ENCODE data around the gene TNF. TPM values are rescaled to one million over a fixed set of nuclear protein-coding genes. Genes with fewer than 3 reads are reported as not detected.

TNF gene
- total and polyA plus RNA-seq, 2 of the 13 experiments (the other 11 are each of a cell fraction or from before 2014, with no cell fraction given), result not detected

GRCh38 chr6:31620586-31621319 is 45.4 kb downstream of the TNF start, which contains the start of gene PRRC2A (continued):
- no peak for TF ChIP-seq ZNF354B (CRISPR knock-in tag; IDR thresholded peaks at IDR 0.05)
- TF ChIP-seq PHF20 (CRISPR knock-in tag; IDR thresholded peaks at IDR 0.05), result no peak; the same call in 1 of the 2 replicates
- no peak for TF ChIP-seq NR2F1 (CRISPR knock-in tag; IDR thresholded peaks at IDR 0.05)
- peak; percentile 54; the same call in 1 of the 2 replicates for TF ChIP-seq SAFB2 (CRISPR knock-in tag; IDR thresholded peaks at IDR 0.05; ENCODE audit: borderline replicate concordance, low read depth)
- peak; percentile 71; the same call in 1 of the 2 replicates for TF ChIP-seq EEA1 (CRISPR knock-in tag; IDR thresholded peaks at IDR 0.05; ENCODE audit: borderline replicate concordance)
- TF ChIP-seq ZMYM4 (CRISPR knock-in tag; IDR thresholded peaks at IDR 0.05), result no peak
- no peak for TF ChIP-seq SP140L (CRISPR knock-in tag; IDR thresholded peaks at IDR 0.05; ENCODE audit: borderline replicate concordance)
- peak; percentile 83; the same call in 1 of the 2 replicates for TF ChIP-seq SNAI1 (CRISPR knock-in tag; IDR thresholded peaks at IDR 0.05; ENCODE audit: borderline replicate concordance)
- peak; percentile 69; the same call in 1 of the 2 replicates for TF ChIP-seq ZBTB7B (CRISPR knock-in tag; IDR thresholded peaks at IDR 0.05)
- TF ChIP-seq KAT8 (CRISPR knock-in tag; IDR thresholded peaks at IDR 0.05), result peak; percentile 79
- TF ChIP-seq KDM6A (CRISPR knock-in tag; IDR thresholded peaks at IDR 0.05; ENCODE audit: low read depth), result no peak
- TF ChIP-seq JUN (CRISPR knock-in tag; IDR thresholded peaks at IDR 0.05), result no peak
- TF ChIP-seq ZNF639 (CRISPR knock-in tag; conservative IDR thresholded peaks at IDR 0.05), result peak; percentile 98
- no peak for TF ChIP-seq GABPA (IDR thresholded peaks at IDR 0.05; ENCODE audit: low read depth, low read length)
- 0 out of 2 replicates have a peak, but pooled peaks have one; percentile 11 for TF ChIP-seq GABPA (CRISPR knock-in tag; IDR thresholded peaks at IDR 0.05; ENCODE audit: low read depth)
- no peak; the same call in 1 of the 2 replicates for TF ChIP-seq ZBTB1 (CRISPR knock-in tag; IDR thresholded peaks at IDR 0.05; ENCODE audit: borderline replicate concordance)
- 0 out of 2 replicates have a peak, but pooled peaks have one; percentile 36 for TF ChIP-seq PRDM10 (CRISPR knock-in tag; IDR thresholded peaks at IDR 0.05; ENCODE audit: low read depth)
- TF ChIP-seq FUBP1 (CRISPR knock-in tag; IDR thresholded peaks at IDR 0.05; ENCODE audit: borderline replicate concordance), result no peak
- no peak for TF ChIP-seq RFX1 (IDR thresholded peaks at IDR 0.05)
- TF ChIP-seq SOX13 (IDR thresholded peaks at IDR 0.05), result 0 out of 2 replicates have a peak, but pooled peaks have one; percentile 6
- TF ChIP-seq SOX13 (CRISPR knock-in tag; conservative IDR thresholded peaks at IDR 0.05 in 1 of 2, IDR thresholded peaks at IDR 0.05 in 1 of 2), result no peak
- no peak for TF ChIP-seq MYNN (CRISPR knock-in tag; IDR thresholded peaks at IDR 0.05; ENCODE audit: low read depth)
- no peak for TF ChIP-seq ZMYM3 (CRISPR knock-in tag; IDR thresholded peaks at IDR 0.05)
- TF ChIP-seq ZNF878 (CRISPR knock-in tag; IDR thresholded peaks at IDR 0.05), result no peak
